Measurements from ENCODE around the gene TNIP1.

TNIP1 gene

DNA sequence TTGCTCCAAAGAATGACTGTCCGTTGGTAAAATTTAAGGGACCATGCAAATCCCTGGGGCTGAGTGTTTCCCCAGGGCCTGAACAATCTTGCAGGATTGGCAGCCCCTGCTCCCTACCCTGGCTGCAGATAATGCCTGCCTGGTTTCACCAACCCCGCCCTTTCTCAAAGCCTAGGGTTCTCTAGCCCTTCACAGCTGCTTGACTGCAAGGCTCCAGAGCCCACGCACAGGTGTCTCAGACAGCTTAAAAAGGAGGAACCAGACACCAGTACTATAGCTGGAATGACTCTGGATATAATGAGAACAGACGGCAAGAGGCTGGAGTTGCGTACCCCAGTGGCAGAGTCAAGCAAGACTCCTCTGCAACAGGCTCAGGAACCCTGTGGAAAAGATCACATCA lies 25.2 kb upstream of the TNIP1 start:
- DNase-seq (ENCODE audit: low read depth), result no peak

- no peak for DNase-seq (ENCODE audit: low read depth)
Observed at GRCh38 chr5:151105561-151105960, 24.7 kb upstream of the TNIP1 start.

DNA sequence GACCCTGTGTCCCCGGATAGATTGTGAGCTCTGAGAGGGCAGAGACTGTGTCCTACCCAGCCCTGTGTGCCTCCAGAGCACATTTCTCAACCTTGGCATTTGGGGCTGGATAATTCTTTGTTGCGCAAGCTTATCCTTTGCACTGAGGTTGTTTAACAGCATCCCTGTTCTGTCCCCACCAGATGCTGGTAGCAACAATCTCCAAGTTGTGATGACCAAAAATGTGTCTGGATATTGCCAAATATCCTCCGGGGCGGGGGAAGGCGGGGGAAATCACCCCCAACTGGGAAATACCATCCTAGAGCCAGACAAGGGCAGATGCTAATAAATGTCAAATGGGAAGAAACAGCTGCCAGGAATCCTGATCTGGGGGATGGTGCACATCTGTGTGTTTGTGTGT lies 24.0 kb upstream of the TNIP1 start:
- DNase-seq (ENCODE audit: low read depth), result no peak

DNA sequence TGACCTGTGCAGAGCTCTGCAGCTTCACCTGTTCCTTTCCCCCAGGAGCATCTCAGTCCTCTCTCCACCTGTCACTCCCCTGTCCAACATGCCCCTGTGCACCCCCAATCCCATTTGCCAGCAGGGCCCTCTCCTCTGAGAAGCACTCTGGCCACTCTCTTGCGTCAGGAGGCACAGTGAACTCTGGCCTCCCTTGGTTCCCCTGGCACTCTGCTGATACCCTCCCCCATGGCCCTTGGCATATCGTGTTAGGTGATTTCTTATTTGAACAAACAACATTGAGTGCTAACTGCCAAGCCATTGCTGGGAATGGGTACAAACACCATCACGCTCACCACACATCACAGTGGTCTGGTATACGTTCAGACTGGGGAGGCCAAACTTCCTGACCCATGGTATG lies 20.9 kb upstream of the TNIP1 start:
- no peak for DNase-seq (ENCODE audit: low read depth)

- DNase-seq (ENCODE audit: low read depth), result no peak
Observed at GRCh38 chr5:151101151-151101550, 20.3 kb upstream of the TNIP1 start.

- no peak for DNase-seq (ENCODE audit: low read depth)
Observed at GRCh38 chr5:151100681-151101080, 19.8 kb upstream of the TNIP1 start.

- no peak for DNase-seq (ENCODE audit: low read depth)
Observed at GRCh38 chr5:151098768-151099121, 17.9 kb upstream of the TNIP1 start.

GRCh38 chr5:151097820-151098767 lies 17.3 kb upstream of the TNIP1 start:
- DNase-seq (ENCODE audit: low read depth), result no peak

GRCh38 chr5:151097061-151097460 lies 16.2 kb upstream of the TNIP1 start:
- no peak for DNase-seq (ENCODE audit: low read depth)

GRCh38 chr5:151096001-151096373 lies 15.2 kb upstream of the TNIP1 start:
- no peak for DNase-seq (ENCODE audit: low read depth)

GRCh38 chr5:151095341-151096000 lies 14.6 kb upstream of the TNIP1 start:
- DNase-seq (ENCODE audit: low read depth), result no peak

DNA sequence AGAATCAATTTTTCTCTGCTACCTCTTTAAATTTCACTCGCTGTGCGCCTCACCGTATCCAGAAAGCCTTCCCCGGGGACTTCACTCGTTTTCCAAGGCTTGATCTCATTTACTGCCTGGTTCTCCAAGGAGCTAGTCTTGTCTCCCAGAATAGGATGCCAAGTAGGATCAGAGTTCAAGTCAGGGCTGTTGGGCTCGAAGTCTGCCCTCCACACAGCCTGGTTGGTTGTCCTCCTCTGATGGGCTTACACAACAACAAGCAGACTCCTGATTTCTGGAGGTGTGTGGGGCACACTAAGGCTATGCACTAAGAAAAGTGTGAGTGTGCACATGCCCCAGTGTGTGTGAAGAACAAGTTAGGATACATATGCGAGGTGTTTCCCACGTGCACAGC lies 14.0 kb upstream of the TNIP1 start:
- DNase-seq (ENCODE audit: low read depth), result no peak

DNA sequence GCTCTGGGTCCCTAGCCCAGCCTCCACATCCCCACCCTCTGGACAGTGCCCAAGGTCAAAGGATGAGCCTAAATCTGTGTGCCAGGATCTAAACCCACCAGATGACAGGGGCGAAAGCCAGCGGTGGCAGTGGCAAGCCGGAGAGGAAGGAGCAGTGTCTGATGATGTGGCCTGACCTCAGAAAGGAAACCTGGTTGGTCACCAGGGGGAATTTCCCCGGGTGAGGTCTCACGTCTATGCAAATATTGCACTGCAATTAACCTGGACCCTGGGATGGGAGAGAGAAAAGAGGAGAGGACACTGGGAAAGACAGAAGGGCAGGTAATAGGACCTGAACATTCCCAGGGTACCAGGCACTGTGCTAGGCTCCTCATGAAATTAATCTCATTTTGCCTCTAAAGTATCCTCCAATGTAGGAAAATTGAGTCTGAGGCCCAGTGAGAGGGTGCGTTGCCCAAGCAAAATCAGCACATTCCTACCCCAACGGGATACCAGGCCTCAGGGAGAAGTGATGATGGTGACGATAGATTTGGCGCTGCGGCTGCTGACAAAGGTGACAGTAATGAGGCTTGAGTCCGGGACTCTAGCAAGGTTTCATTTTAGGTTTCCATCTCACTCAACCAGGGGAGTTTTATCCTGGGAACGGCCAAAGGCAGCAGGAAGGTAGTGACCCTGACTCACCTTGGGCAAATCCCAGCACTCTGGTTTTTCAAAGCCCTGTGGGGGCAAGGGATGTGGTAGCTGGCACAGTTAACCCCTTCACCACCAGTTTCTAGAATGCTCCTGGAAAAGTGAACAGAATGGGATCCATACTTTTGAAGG lies 13.4 kb upstream of the TNIP1 start:
- peak; percentile 49 for DNase-seq (ENCODE audit: low read depth)

DNA sequence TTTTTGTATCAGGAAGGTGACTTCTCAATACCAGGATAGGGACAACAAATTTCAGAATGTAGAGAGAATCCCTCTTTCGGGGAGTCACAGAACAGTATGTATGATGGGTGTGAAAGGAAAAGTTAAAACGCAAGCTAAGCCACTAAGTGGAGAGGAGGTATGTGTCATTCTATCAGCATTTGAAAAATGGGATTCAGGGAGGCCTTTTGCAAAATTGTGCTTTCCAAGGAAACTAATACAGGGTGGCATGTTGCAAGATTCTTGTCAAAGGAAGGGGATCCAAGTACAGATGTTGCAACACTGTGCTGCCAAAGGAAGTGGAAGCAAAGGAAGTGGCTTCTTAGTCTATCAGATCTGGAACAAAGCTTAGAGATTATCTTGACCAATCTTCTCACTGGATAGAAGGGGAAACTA lies 12.6 kb upstream of the TNIP1 start:
- peak; percentile 96 for DNase-seq (ENCODE audit: low read depth)

DNA sequence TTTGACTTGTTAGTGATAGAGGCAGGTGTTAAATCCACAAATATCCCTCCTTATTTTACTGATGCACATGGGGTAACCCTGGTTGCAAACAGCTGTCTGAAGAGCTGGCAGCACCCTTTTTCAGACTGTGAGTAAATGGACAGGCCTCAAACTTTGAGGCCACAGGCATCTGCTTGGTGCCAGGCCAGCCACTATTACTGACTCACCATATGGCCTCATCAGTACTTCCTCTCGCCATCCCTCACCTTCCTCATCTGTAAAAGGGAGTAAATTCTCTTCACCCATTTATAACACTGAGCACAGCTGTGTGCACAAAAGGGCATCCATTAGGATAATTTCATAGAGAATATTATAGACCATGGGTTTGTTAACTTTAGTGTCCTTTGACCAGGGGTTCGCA lies 11.9 kb upstream of the TNIP1 start:
- DNase-seq (ENCODE audit: low read depth), result peak; percentile 79

DNA sequence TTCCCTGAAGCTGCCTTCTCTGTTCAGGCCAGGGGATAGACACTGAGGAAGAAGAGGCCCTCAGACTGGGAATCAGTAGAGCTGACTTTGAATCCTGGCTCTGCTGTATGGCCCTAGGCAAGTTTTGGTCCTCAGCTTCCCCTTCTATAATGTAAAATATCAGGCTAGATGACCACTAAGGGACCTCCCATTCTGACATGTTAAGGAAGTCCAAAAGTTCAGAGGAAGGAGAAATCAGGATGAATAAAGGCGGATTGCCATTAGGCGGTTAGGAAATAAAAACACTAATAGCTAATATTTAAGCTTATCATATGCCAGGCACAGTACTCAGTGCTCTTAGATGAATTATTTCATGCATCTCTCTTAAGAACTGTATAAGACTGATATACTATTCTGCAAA lies 8.9 kb upstream of the TNIP1 start:
- no peak for DNase-seq (ENCODE audit: low read depth)

- no peak for DNase-seq (ENCODE audit: low read depth)
Observed at GRCh38 chr5:151088986-151089385, 8.2 kb upstream of the TNIP1 start.

DNA sequence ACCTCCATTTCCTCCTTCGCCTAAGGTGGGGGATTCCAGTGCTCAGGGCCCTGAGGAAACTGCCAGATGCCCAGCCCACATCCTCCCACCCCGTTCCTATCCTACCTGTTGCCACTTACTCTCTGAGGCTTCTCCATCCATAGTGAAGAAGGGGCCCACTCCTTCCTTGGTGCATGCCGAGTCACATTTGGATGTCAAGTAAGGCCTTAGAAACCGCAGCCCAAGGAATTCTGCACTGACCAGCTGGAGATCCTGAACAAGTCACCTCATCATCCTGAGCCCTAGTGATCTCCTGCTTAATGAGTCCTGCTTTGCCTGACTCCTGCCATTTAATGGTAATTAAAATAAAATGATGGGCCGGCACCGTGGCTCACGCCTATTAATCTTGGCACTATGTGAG lies 6.7 kb upstream of the TNIP1 start:
- no peak for DNase-seq (ENCODE audit: low read depth)

- no peak for DNase-seq (ENCODE audit: low read depth)
Observed at GRCh38 chr5:151086905-151087360, 6.1 kb upstream of the TNIP1 start.

DNA sequence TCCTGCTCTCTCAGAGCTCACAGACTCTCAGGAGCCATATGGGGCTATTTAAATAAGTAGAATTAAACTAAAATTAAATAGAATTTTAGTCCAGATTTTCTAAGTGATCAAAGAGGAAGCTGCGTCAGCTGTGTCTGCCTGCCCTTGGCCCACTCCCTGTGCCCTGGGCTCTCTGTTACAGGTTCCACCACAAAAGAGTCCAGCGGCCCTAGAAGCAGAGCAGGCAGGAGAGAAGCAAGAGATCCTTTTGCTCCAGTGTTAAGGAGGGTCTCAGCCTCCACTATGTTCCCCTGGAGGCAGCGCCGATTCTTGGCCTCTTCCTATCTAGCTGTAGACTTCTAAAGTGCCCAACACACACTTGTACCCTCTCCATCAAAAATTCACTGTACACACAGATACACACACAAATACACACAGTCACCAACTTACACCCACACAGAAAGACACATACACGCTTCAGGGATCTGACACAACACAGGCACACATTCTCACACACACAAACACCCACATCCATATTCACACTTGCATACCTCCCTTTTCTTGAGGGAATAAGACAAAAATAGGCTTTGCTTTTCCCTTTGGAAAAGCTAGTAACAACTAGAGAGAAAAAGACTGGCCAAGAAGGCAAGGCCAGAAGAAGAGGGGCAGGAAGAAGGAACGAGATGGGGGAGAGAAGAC lies 5.5 kb upstream of the TNIP1 start:
- DNase-seq (ENCODE audit: low read depth), result no peak

- peak; percentile 48 for DNase-seq (ENCODE audit: low read depth)
Observed at GRCh38 chr5:151085517-151086041, 4.7 kb upstream of the TNIP1 start.

- DNase-seq (ENCODE audit: low read depth), result peak; percentile 75
Observed at GRCh38 chr5:151084363-151084762, 3.5 kb upstream of the TNIP1 start.

Data from iris pigment epithelial cell (primary cell).